ENCODE measurements around the gene FRMD3.

The FRMD3 gene

DNA sequence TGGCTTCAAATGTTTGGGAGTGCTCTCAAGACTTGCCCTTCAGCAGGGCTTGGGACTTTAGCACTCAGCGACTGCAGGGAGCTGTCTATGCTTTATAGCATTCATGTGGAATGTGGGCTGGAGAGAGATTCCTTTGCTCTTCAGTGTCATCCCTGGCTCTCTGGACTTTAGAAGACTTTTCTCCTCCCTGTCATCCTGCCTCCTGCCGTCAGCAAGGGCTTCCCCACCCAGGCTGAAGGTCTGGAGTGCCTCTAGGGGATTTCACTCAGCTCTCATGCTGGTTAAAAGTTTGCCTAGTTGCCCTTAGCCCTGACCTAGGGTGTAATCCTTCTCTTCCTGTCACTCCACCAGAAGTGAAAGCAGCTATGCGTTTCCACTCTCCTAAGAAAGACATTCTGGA is 210.9 kb downstream of the FRMD3 start:
- DNase-seq: no peak

- no peak for DNase-seq
Measured at GRCh38 chr9:83323148-83323547, 215.1 kb downstream of the FRMD3 start.

DNA sequence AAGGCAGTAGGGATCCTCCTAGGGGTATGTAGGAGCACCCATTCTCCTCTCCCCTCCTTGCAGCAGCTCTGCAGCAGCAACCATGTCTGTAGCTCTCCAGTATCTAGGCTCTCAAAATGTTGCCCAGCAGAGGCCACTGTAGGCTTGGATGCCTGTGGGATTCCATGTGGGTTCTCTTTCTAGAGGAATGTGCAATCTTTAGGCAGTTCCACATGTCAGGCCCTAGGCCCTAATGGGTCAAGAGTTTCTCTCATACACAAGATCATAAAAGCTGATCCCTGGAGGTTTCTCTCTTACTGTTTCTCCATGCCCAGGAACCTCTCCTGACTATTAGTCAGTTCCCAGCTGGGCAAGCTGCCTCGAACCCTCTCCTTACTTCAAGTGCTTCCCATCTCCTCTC is 215.8 kb downstream of the FRMD3 start:
- no peak for DNase-seq

- no peak for DNase-seq
Measured at GRCh38 chr9:83317244-83317643, 221.0 kb downstream of the FRMD3 start.

GRCh38 chr9:83315649-83316048 is 222.6 kb downstream of the FRMD3 start:
- DNase-seq: no peak

- no peak for DNase-seq
Measured at GRCh38 chr9:83313781-83314180, 224.4 kb downstream of the FRMD3 start.

- DNase-seq: no peak
Measured at GRCh38 chr9:83312537-83312936, 225.7 kb downstream of the FRMD3 start.

DNA sequence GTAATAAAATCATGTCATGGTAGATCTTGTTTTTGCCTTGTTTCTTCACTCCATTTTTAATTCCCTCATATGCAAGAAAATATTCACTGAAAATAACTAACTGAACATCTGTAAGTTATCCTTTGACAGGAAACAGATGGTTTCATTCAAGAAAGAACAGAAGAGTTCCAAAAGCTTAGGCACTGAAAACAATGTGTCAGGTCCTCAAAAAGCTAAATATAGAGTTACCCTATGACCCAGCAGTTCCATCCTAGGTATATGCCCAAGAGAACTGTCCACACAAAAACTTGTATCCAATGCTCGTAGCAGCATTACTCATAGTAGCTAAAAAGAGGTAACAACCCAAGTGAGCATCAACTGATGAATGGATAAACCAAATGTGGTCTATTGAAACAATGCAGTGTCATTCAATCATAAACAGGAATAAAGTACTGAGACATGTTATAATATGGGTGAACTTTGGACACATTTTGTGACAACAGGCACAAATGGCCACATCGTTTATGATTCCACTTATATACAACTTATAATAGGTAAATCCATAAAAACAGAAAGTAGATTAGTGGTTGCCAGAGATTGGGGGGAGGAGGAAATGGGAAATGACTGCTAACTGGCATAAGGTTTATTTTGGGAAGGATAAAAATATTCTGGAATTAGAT is 231.0 kb downstream of the FRMD3 start:
- no peak for DNase-seq

GRCh38 chr9:83304686-83305085 is 233.5 kb downstream of the FRMD3 start:
- DNase-seq: no peak

DNA sequence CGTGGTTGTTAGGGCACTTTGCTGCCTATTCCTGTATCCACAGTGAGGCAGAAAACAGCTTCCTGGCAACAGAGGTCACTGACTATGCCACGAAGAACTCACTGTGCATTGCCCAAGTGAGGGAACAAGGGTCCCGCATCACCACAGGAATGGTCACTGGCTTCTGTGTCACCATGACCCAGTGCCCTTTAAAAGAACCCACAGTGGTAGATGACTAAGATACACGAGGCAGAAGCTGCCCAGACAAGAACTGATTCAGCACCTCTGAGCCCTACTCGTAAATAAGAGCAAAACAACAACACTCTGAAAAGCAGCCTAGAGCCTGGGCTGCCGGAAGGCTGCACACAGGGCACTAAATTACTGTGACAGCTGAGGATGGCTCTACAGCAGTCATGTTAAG is 238.6 kb downstream of the FRMD3 start:
- DNase-seq: peak; percentile 7

GRCh38 chr9:83299094-83299493 is 239.1 kb downstream of the FRMD3 start:
- no peak for DNase-seq

DNA sequence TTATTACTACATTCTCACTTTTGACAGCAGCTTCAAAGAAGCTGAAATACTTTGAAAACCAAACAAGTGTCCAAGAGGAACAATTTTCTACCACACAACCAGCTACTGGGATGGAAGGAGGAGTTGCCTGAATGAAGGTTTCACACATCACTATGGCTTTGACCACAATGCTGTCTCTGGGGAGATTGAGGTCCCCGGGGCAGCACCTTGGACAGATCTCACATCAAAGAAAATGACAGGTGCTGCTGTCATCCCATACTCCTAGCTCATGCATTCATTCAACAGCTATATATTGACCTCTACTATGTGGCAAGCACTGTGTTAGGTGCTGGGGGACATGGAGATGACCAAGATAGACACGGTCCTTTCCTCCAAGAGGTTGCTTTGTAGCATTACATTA is 242.1 kb downstream of the FRMD3 start:
- DNase-seq: no peak

- no peak for DNase-seq
Measured at GRCh38 chr9:83294816-83295215, 243.4 kb downstream of the FRMD3 start.

GRCh38 chr9:83291196-83291595 is 247.0 kb downstream of the FRMD3 start:
- no peak for DNase-seq

GRCh38 chr9:83290692-83291091 is 247.5 kb downstream of the FRMD3 start:
- no peak for DNase-seq

DNA sequence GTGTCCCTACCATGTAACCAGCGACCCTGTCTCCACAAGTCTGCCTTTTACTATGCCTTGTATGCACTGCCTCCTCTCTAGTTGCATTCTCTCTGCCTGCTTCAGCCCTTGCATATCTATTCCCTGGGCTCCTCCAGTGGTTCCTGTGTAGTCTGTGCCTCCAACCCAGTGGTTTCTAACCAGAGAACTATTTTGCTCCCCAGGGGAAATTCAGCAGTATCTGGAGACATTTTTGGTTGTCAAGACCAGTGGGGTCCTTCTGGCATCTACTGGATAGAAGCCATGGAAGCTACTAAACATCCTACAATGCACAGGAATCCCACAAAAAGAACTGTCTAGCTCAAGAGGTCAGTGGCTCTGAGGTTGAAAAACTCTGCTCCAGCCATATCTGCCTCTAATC is 251.2 kb downstream of the FRMD3 start:
- no peak for DNase-seq

DNA sequence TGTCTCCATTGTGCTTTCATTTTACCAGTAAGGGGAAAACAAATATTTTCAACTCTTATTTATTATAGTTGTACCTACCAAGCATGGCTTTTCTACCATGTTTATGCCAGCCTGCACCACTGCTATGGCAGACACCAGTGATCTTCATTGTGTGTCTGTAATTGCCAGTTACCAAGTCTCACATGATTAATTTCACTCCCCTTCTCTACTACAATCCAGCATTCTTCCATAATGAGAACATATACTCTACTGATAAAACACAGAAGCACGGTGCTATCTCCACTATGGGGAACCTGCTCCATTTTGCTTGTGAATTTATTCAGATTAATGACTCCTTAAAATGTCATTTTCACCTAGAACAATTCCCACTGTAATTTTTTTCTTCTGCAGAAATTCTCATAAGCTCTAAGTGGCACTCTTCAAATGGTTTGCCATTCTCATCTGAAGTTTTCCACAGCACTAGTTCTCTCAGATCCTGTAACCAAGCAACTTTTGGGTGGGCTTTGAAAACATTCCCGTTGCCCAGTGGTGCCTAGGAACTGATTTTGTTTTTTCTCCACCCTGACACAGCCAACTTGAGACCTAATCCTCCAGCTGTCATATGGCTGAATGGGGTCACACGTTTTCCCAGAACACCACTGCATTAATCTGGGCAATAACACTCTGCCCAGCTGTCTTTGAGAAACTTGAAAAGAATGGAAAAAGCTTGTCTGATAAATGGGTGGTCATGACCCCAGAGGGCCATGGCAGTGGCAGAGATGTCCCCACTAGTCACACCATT is 252.6 kb downstream of the FRMD3 start:
- DNase-seq: no peak

GRCh38 chr9:83284746-83285145 is 253.5 kb downstream of the FRMD3 start:
- DNase-seq: no peak

- no peak for DNase-seq
Measured at GRCh38 chr9:83283528-83283927, 254.7 kb downstream of the FRMD3 start.

DNA sequence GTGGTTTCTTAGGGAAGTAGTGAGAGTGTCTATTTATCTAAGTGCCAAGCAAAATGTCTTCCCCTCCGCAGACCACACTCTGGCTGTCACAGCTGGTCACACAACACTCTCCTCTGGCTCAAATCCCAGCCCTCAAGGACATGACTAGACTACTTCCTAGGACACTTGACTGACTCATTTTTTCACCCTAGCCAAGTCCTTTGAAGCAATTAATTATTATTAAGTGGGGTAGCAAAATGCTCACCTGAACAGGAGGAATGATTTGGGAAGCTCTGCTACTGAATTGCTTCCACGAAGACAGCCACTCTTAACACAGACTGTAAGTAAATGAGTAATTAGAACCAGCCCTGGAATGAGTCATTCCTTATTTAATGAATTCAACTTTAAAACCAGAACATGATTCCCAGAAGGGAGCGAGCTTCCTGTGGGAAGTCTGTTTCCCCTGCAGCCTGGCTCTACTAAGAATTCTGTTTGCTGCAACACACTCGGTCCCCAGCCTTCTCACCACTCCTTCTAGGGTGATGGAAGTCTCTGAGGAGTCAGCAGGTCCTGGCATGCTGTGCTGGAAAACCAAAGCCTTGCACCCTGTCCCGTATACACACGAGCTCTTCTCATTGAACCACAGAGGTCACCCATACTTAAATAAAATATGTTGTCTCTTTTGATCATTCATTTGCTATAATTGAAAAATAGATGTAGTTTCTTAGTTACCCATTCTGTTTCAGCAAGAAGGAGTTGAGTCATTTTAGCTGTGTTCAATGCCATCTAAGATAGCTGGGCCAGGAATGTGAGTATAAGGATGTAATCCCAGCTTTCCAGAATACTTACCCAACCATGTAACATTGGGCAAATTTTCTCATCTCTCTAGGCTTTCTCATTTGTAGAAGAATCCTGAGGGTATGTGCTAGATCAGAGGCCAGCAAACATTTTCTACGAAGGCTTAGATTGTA is 256.6 kb downstream of the FRMD3 start:
- DNase-seq: no peak

GRCh38 chr9:83280790-83281189 is 257.4 kb downstream of the FRMD3 start:
- no peak for DNase-seq

DNA sequence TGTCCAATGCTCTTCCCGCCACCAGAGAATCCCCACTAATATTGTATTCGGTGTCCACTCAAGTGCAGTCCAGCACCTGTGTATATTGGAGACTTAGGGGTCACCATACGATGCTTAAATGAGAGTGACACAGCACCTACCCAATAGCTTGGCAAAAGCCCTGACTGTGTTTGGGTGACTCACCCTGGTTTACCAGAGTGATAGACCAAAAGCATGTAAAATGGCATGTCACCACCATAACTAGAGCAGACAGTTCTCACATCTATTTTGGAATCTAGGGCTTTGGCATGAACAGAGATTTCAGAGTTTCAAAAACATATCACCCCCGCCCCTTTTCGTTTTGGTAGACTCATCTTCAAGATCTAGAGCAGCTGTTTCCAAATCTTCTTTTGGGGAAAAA is 257.9 kb downstream of the FRMD3 start:
- no peak for DNase-seq

DNA sequence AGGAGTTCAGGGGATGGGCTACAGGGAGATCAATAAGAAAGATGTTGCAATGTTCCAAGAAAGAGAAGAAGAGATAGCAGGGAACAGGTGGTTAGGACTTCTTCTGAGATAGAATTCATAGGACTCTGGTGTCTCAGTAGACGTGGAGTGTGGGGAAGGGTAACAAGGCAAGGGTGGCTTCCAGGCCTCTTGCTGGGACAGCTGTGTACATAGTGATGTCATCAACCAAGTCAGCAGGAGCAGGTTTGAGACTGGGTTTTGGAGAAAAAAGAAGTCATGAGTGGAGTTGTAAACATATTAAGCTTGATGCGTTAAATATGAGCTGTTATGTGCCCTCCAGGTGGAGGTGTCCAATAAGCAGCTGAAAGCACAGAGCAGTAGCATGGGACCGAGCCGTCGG is 263.4 kb downstream of the FRMD3 start:
- DNase-seq: no peak

DNA sequence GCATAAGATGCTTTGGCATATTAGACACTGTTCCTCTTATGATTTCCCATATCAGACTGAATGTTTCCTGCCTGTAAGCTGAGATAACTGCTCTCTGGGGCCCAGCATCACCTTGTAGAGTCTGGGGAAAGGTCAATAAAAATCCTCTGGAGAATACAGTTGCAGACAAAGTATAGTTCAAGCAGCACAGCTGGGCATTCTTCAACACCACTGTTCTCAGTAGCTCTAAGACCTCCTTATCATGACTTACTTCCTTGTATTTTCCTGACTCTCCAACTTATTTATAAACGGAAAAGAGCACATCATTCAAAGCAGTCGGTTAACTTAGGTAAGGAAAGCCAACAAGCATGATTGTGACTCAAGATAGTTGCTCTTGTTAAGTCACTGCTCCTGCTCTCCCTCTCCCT is 266.5 kb downstream of the FRMD3 start:
- DNase-seq: no peak
